Activated gamma-delta T cell (primary cell): Measurements from ENCODE around the gene DYTN.

Experiments
- DNase-seq: peaks from one replicate; lab custom pipeline; 2025; lab: John Stamatoyannopoulos, UW

DYTN gene

DNA sequence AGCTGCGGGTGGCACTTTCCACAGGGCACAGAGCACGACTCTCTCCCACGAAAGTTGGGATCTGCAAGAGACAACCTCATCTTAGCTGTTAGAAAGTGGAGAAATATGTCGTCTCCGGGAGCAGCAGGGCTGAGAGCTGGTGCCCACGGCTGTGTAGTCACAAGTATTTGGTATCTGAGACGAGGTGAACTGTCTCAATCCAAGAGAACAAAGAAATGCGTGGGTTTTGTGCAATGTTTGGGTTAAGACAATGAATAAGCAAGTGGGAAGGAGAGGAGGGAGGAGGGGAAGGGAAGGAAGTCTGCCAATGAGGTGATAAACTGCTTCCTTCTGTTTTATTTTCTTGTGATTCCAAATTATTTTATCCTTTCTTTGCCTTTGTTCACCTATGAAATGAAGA lies 18.0 kb downstream of the DYTN start:
- DNase-seq: no peak

DNA sequence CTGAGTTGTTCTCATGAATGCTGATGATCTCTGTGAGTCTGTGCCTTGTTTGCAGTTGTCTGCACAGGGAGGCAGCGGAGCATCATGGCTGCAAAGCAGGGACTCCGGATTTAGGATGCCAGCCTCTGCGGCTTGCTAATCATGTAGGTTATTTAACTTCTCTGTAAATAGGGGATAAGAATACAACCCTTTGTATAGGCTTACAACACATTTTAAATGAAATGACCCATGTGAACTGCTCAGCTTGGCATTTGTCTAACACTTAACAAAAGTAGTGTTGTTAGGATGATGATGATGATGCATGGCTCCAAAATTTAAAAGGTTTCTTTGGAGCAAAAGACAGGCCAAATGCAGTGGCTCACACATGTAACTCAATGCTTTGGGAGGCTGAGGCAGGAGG lies 19.4 kb downstream of the DYTN start:
- no peak for DNase-seq

DNA sequence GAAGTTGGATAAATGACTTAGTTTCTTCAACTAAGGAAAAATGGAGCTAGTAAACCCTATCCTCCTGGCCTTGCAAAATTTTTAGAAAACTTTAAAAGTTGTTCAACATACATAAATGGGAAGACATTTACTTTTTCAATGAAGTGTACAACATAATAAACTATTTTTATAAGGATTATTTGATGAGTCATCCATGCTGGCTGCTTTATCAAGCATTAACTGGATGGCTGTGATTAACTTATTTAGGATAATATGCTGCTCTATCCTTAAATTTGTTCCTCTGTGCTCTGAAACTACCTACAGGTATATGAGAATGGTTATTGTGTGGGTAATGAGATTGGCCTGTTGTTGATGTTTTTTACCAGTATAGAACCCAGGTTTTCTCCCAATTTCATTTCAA lies 21.3 kb downstream of the DYTN start:
- no peak for DNase-seq

GRCh38 chr2:206693399-206694137 lies 24.6 kb downstream of the DYTN start:
- DNase-seq: no peak

GRCh38 chr2:206692971-206693370 lies 25.2 kb downstream of the DYTN start:
- DNase-seq: no peak

DNA sequence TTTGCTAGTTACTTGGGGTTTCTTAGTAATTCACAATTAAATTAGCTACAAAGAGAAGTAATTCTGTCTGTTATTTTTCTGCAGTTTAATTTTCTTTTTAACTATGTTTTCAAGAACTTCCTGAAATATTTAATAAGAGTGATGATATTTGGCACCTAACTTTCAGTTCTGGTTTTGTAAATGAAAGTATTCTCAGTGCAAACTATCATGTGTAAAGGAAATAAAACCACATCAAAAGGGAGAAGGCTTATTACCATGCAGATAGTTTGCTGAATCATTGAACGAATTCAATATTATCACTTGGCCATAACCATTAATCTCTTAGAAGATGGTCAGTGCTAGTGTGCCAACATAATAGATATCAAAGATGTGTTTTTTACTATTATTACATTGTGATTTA lies 29.2 kb downstream of the DYTN start:
- no peak for DNase-seq

DNA sequence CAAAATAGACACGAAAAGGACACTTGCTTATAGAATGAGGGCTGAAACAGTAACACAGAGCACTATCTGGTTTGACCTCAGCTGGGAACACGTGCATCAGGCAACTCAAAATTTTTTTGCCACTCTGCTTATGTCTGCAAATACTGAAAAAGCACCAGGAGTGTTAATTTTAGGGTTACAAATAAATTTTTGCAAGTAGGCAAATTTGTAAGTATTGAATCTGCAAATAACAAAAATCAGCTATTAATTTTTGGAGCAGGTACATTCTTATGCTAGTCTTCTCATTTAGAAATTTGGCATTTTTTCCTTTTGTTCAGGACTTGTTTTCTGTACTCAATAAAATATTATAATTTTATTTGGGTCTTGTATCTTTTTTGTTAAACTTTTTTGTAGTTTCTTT lies 29.7 kb downstream of the DYTN start:
- no peak for DNase-seq

GRCh38 chr2:206683546-206683945 lies 34.6 kb downstream of the DYTN start:
- DNase-seq: no peak

- DNase-seq: no peak
Measured at GRCh38 chr2:206670531-206671319, 47.5 kb downstream of the DYTN start.

GRCh38 chr2:206665251-206665650 lies 52.9 kb downstream of the DYTN start:
- no peak for DNase-seq

- no peak for DNase-seq
Measured at GRCh38 chr2:206657087-206657486, 61.1 kb downstream of the DYTN start.

DNA sequence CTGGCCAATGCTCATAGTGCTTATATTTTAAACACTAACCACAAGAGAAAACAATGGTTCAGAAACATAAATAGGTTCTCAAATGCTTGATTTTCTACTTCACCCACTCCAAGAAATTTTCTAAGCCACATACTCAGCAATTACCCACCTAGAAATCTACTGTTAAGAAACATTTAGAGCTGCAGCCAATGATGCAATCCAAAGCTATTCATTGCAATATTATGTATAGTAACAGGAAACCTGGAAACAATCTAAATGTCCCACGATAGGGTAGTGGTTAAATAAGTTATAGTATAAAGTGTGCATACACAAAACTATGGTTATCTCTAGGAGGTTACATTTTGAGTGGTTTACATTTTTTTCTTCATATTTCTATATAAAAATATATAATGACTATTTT lies 70.2 kb downstream of the DYTN start:
- no peak for DNase-seq

GRCh38 chr2:206642075-206643025 lies 75.8 kb downstream of the DYTN start, which contains the start of gene FAM237A:
Gene FAM237A (plus strand): TSS chr2:206642487. CDS start chr2:206644237, 1,750 bp downstream.
- DNase-seq: no peak

- DNase-seq: no peak
Measured at GRCh38 chr2:206641226-206641625, 77.0 kb downstream of the DYTN start.

DNA sequence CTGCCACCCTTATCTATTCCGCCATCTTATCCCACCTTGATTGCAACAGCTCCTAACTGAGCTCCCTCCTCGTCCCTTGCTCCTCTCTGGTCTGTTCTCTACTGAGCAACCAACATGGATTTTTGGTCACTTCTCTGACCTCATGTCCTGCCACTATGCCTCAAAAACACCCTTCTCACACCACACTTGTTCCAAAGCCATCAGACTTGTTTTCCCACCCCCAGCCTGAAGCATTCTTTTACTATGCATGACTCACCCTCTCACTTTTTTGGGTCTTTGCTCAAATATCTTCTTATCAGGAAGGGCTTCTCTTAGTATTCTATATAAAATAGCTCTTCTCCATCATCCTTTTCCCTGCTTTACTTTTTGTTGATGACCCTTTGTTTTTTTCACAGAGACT lies 78.6 kb downstream of the DYTN start:
- no peak for DNase-seq

DNA sequence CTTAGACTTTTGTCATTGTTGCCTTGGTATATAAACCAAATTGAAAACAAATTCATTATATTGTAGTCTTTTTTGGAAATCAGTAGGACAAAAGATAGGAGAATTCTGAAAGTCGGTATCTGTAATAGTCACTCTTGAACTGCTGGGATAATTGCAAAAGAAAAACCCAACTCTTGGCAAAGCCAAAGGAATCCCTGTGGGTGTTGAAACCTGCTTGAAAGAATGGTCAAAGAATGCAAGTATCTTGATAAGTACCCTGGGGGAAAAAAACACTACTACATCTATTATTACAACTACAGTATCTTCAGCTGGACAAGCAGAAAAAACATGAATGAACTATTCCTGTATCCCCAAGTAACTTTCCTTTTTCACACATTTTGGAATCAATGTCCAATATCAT lies 83.2 kb downstream of the DYTN start:
- DNase-seq: no peak

DNA sequence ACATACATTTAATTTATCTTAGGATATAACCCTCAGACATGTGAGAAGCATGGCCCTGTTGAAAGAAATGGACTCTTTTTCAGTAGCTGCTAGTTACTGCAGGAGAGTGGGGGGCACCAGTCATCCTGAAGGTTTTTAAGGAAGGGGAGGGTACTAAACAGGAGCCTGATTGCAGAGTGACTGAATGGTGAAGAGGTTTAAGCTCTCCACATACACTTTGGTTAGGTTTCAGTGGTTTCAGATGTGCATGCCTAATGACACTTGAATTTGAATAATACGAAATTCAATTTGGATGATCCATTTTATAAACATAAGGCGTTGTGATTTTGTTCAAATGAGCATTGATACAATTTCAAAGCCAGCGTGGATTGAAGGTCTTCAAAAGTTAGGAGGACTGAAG lies 86.9 kb downstream of the DYTN start:
- no peak for DNase-seq

DNA sequence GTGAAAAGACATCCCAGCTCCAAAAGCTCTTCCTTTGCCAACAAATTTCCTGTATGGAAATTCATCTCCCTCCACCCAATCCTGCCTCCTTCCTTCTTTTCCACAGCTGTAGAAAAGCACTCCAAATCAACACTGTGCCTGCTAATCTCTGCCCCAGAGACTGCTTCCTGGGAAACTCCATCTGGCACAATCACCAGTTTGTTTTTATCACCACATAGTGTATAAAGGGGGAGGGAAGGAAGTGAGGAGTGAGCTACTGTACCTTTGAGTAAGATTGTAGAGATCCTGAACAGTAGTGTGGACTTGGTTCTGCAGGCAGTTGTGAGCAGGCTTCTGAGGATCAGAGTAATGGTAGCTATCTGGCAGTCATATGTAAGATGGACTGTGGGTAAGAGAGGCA lies 90.6 kb downstream of the DYTN start:
- no peak for DNase-seq

DNA sequence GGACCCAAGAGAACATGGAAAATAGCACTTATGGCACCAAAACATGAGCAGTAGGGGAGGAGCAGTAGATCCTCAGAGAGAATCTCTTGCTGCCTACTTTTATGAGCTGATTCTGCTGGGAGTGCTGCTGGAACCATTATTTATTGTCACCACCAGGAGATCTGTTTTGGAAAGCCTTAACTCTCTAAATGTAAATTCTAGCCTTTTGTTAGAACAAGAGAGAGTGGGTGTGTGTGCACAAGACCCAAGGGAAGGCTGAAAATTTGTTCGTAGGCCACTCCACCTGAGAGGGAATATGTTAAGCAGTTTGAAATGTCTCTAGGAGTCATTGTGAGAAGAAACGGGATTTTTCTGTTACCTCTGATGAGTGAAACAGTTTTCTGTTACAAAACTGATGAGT lies 92.1 kb downstream of the DYTN start:
- DNase-seq: no peak

DNA sequence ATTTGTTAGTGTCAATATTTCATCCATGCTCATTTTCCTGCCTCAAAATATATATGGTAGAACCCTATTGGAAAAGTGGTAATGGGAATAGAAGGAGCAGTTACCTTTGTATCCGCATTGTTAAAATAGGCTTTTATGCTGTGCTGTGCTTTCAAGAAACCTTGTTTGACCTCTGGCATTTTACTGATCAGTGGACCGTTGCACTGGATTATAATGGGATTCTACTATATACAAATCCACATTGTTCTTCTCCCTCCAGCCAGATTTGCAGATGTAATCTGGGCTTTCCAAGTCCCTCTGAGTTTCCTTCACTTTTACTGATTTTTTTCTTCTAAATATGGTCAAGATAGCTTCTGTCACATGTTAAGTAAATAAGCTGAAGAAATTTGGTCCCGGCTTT lies 99.2 kb downstream of the DYTN start:
- no peak for DNase-seq

- no peak for DNase-seq
Measured at GRCh38 chr2:206616151-206616550, 102.0 kb downstream of the DYTN start.

DNA sequence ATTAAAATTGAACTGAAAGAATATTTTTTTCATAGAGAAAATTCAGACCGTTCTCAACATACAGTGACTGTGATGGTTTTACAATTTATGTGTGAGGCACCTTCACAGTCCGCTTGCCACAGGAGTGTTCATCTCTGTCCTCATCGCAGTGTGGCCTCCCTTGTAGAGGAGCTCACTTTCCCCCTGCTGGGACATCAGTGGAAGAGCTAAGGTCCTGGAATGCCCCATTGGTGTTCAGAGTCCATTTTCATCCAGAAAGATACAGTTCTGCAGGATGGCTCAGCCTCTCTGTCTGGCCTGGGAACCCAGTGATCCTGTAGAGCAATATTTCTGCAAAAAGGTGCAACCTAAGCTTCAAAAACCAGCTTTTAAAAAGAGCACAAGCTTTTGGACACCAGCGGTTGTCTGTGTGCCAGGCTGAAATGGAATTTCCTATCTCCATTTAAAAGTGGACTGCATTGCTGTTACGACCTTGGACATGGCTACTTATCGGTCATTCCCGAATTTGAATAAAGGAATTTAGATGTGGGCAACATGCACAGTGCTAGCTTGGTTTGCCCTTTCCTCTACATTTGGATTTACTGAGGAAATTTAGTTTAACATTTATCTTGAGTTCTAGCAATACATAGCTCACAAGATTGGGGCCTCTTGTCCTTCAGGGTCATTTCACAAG lies 102.6 kb downstream of the DYTN start:
- no peak for DNase-seq
